Esophagus (tissue), 2 donors: Measurements from ENCODE around the gene BCL2L12. TPM values are rescaled to one million over a fixed set of nuclear protein-coding genes. Genes with fewer than 3 reads are reported as not detected.

Experiments
- H3K27ac ChIP-seq, 2 donors: one replicate each; pipeline ENCODE4 v1.5.1; 2013; ENCODE audit warnings: low read depth in 2 of 2, mild to moderate bottlenecking in 2 of 2, inconsistent platforms in 1 of 2, low read length in 1 of 2, moderate library complexity in 1 of 2
- H3K27me3 ChIP-seq, 2 donors: one replicate each; pipeline ENCODE4 v1.6.1; 2013; ENCODE audit warnings: low read length in 2 of 2, control low read depth in 1 of 2, mild to moderate bottlenecking in 1 of 2; ENCODE audit not compliant: insufficient read depth in 2 of 2, control insufficient read depth in 1 of 2
- H3K36me3 ChIP-seq, 2 donors: one replicate each; pipeline ENCODE4 v1.6.1; 2013; ENCODE audit warnings: low read length in 1 of 2; ENCODE audit not compliant: control insufficient read depth in 2 of 2, insufficient read depth in 2 of 2
- H3K4me1 ChIP-seq, 2 donors: one replicate each; pipeline ENCODE4 v1.6.1; 2013; ENCODE audit warnings: low read length in 1 of 2; ENCODE audit not compliant: control insufficient read depth in 2 of 2, insufficient read depth in 2 of 2
- H3K4me3 ChIP-seq, 2 donors: one replicate each; pipeline ENCODE4 v1.5.1; 2013; ENCODE audit warnings: low read length in 2 of 2, mild to moderate bottlenecking in 2 of 2, low read depth in 1 of 2, moderate library complexity in 1 of 2
- H3K9me3 ChIP-seq, 2 donors: one replicate each; pipeline ENCODE4 v1.6.1; 2013; ENCODE audit warnings: mild to moderate bottlenecking in 2 of 2, low read depth in 1 of 2, low read length in 1 of 2, moderate library complexity in 1 of 2; ENCODE audit not compliant: control insufficient read depth in 2 of 2, insufficient read depth in 1 of 2
- WGBS, 2 donors: extraction: QIAGEN DNeasy Blood & Tissue Kit; methylation state at CpG; one replicate each; pipeline ENCODE4 v1.1.7; 2013; 5-methylcytosine and 5-hydroxymethylcytosine counted together
- polyA plus RNA-seq, 2 donors: library from polyadenylated mRNA; stranded (reverse); fragments of 200-250 nt; gene quantifications; one replicate each; pipeline ENCODE4 v1.2.3, GENCODE V29; 2013
- donor health status: healthy with polysubstance abuse.
- donor health status: Bipolar disorder and iron deficiency.

The BCL2L12 gene
- polyA plus RNA-seq, 2 donors: 10.0 to 21.4 TPM

- Histone ChIP-seq H3K27me3 (no peaks in the 10 kb centered on the region), H3K4me1 (peaks cover 0 to 5% of the 10 kb centered on the region in 2 donors), H3K4me3 (peak within 1 kb of the TSS; percentile 43 to 58), H3K9me3 (no peaks in the 10 kb centered on the region), H3K36me3 (peaks cover 10 to 31% of the 10 kb centered on the region in 2 donors), H3K27ac (peak within 1 kb of the TSS; percentile 34 to 66)
- WGBS, 2 donors: 23 to 31% methylated on average over 48 to 54 of the region's 54 CpGs
These were observed 23.7 kb downstream of the BCL2L12 start, which contains the start of gene ADM5 for GRCh38 chr19:49689133-49690078. Gene ADM5, plus strand, starts transcription at chr19:49689594. Its CDS starts 244 bp downstream, at chr19:49689838.

GRCh38 chr19:49690079-49690655 lies 24.4 kb downstream of the BCL2L12 start:
- Histone ChIP-seq H3K36me3 (peaks cover 5 to 23% of the 10 kb centered on the region in 2 donors), H3K4me3 (peak overlapping the region; percentile 43 to 58), H3K27me3 (no peaks in the 10 kb centered on the region), H3K27ac (peak overlapping the region; percentile 20 to 66), H3K9me3 (no peaks in the 10 kb centered on the region), H3K4me1 (peaks cover 0 to 5% of the 10 kb centered on the region in 2 donors)
- WGBS, 2 donors: 6 to 11% methylated on average over 39 of the region's 39 CpGs

- Histone ChIP-seq H3K36me3 (peaks cover 3 to 20% of the 10 kb centered on the region in 2 donors), H3K27me3 (no peaks in the 10 kb centered on the region), H3K9me3 (no peaks in the 10 kb centered on the region), H3K4me3 (peak within 1 kb of the TSS; percentile 43 to 58), H3K27ac (peak within 1 kb of the TSS; percentile 66 to 77), H3K4me1 (peaks cover 0 to 5% of the 10 kb centered on the region in 2 donors)
- 2 to 3% methylated on average over 38 of the region's 38 CpGs for WGBS, 2 donors
These were observed 25.0 kb downstream of the BCL2L12 start, which contains the start of gene CPT1C for GRCh38 chr19:49690656-49691242. Gene CPT1C, plus strand, starts transcription at chr19:49691116. Its CDS starts 1,137 bp downstream, at chr19:49692253.

- Histone ChIP-seq H3K36me3 (peaks cover 3 to 13% of the 10 kb centered on the region in 2 donors), H3K27ac (no peak overlapping the region), H3K4me3 (peak overlapping the region; percentile 43 to 58), H3K9me3 (no peaks in the 10 kb centered on the region), H3K27me3 (no peaks in the 10 kb centered on the region), H3K4me1 (peaks cover 0 to 5% of the 10 kb centered on the region in 2 donors)
- 14 to 16% methylated on average over 39 of the region's 39 CpGs for whole genome bisulfite sequencing, 2 donors
These were observed 25.8 kb downstream of the BCL2L12 start for GRCh38 chr19:49691243-49692146.

GRCh38 chr19:49692147-49692506 lies 26.4 kb downstream of the BCL2L12 start:
- Histone ChIP-seq H3K36me3 (peaks cover 0 to 9% of the 10 kb centered on the region in 2 donors), H3K27me3 (no peaks in the 10 kb centered on the region), H3K4me1 (peaks cover 0 to 5% of the 10 kb centered on the region in 2 donors), H3K9me3 (no peaks in the 10 kb centered on the region), H3K4me3 (no peak overlapping the region), H3K27ac (no peak overlapping the region)
- 76 to 79% methylated on average over 16 of the region's 16 CpGs for WGBS, 2 donors

GRCh38 chr19:49696115-49696514 lies 30.4 kb downstream of the BCL2L12 start:
- H3K27me3 ChIP-seq: no peaks in the 10 kb centered on the region
- no peak overlapping the region for H3K4me3 ChIP-seq
- H3K27ac ChIP-seq: no peak overlapping the region
- H3K9me3 ChIP-seq: no peaks in the 10 kb centered on the region
- WGBS, 2 donors: 79 to 82% methylated on average over 6 of the region's 6 CpGs
- H3K36me3 ChIP-seq: no peaks in the 10 kb centered on the region
- peaks cover 0 to 3% of the 10 kb centered on the region in 2 donors for H3K4me1 ChIP-seq

- Histone ChIP-seq H3K36me3 (no peaks in the 10 kb centered on the region), H3K27me3 (no peaks in the 10 kb centered on the region), H3K4me1 (no peaks in the 10 kb centered on the region), H3K27ac (no peak overlapping the region), H3K4me3 (no peak overlapping the region), H3K9me3 (no peaks in the 10 kb centered on the region)
- WGBS, 2 donors: 87 to 95% methylated on average over 7 of the region's 7 CpGs
These were observed 31.1 kb downstream of the BCL2L12 start for GRCh38 chr19:49696865-49697264.

GRCh38 chr19:49699364-49699763 lies 33.6 kb downstream of the BCL2L12 start:
- Histone ChIP-seq H3K36me3 (no peaks in the 10 kb centered on the region), H3K4me3 (no peak overlapping the region), H3K9me3 (no peaks in the 10 kb centered on the region), H3K27me3 (no peaks in the 10 kb centered on the region), H3K4me1 (peaks cover 0 to 2% of the 10 kb centered on the region in 2 donors), H3K27ac (no peak overlapping the region)
- 87 to 95% methylated on average over 5 of the region's 5 CpGs for WGBS, 2 donors
